ENCODE data around the gene C7orf33. TPM values are rescaled to one million over a fixed set of nuclear protein-coding genes. Genes with fewer than 3 reads are reported as not detected.

Gene C7orf33
- total and polyA plus RNA-seq, 9 of the 15 experiments (the other 6 are each of a cell fraction or from before 2014, with no cell fraction given) = 0.04 TPM; not detected in 8

GRCh38 chr7:148566736-148567135, 23.8 kb upstream of the C7orf33 start:
- ATAC-seq (no peak), FAIRE-seq (no peak), DNase-seq (ENCODE audit: extremely low read depth in 1 of 4, low spot score in 3 of 4) (no peak)
- no peak overlapping the region for H3K4me2 ChIP-seq (ENCODE audit: insufficient read depth, low read length)
- ChIA-PET POLR2A (no interaction called here), CTCF (ENCODE audit: low intra/inter-chr PET ratio) (no interaction called here)
- H4K20me1 ChIP-seq (replicated peaks; ENCODE audit: control insufficient read depth, insufficient read depth, low read length) = no peaks in the 10 kb centered on the region
- H3K9me3 ChIP-seq (replicated peaks; ENCODE audit: control insufficient read depth, insufficient read depth, low read depth, low read length) = peaks cover under 1% of the 10 kb centered on the region; the same call in 1 of the 2 replicates
- in situ Hi-C loops (cut with MboI) (no loop called here), intact Hi-C loops (cut with micrococcal nuclease) (no loop called here)
- no peak overlapping the region for H3K4me3 ChIP-seq
- BruUV-seq (replicated peaks) = no TSS peak
- H3K36me3 ChIP-seq (ENCODE audit: control insufficient read depth, insufficient read depth, low read length) = no peaks in the 10 kb centered on the region
- H3K4me1 ChIP-seq (replicated peaks in 1 of 2; ENCODE audit: control insufficient read depth in 2 of 2, insufficient read depth in 2 of 2, low read length in 2 of 2) = no peaks in the 10 kb centered on the region; a peak in 1 of 5 replicates
- H2AFZ ChIP-seq (ENCODE audit: low read depth, low read length) = no peak overlapping the region
- no peaks in the 10 kb centered on the region for H3K79me2 ChIP-seq (ENCODE audit: control insufficient read depth, insufficient read depth, low read length)
- H3K27ac ChIP-seq (ENCODE audit: extremely low read depth, low read depth, low read length) = no peak overlapping the region
- WGBS (ENCODE audit: insufficient coverage, low coverage, missing lambda C conversion rate) = 12% methylated on average over 6 of the region's 6 CpGs
- H3K9ac ChIP-seq (ENCODE audit: insufficient read depth in 1 of 2, low read depth in 2 of 2, low read length in 2 of 2) = no peak overlapping the region
- no peaks in the 10 kb centered on the region for H3K27me3 ChIP-seq (ENCODE audit: control insufficient read depth in 2 of 2, insufficient read depth in 2 of 2, low read length in 2 of 2)
- no peaks in the 10 kb centered on the region for H3K9me1 ChIP-seq (ENCODE audit: control insufficient read depth, insufficient read depth, low read length)
- TF ChIP-seq TARDBP (IDR thresholded peaks at IDR 0.05) (no peak), ZNF699 (CRISPR knock-in tag; IDR thresholded peaks at IDR 0.05; ENCODE audit: insufficient replicate concordance) (no peak), ZNF212 (CRISPR knock-in tag; IDR thresholded peaks at IDR 0.05) (no peak), SOX6 (IDR thresholded peaks at IDR 0.05) (no peak), ZNF121 (CRISPR knock-in tag; conservative IDR thresholded peaks at IDR 0.05) (no peak), CEBPG (CRISPR knock-in tag; IDR thresholded peaks at IDR 0.05) (no peak), CEBPG (tag; conservative IDR thresholded peaks at IDR 0.05 in 1 of 2, IDR thresholded peaks at IDR 0.05 in 1 of 2) (no peak), ZNF282 (CRISPR knock-in tag; IDR thresholded peaks at IDR 0.05) (no peak), RERE (CRISPR knock-in tag; IDR thresholded peaks at IDR 0.05; ENCODE audit: borderline replicate concordance) (no peak), PTTG1 (tag; IDR thresholded peaks at IDR 0.05; ENCODE audit: low read depth) (no peak), NCOA2 (IDR thresholded peaks at IDR 0.05; ENCODE audit: partially characterized antibody in 2 of 2) (no peak), ZNF280B (CRISPR knock-in tag; IDR thresholded peaks at IDR 0.05) (no peak), MAFG (tag; conservative IDR thresholded peaks at IDR 0.05) (no peak), EWSR1 (IDR thresholded peaks at IDR 0.05; ENCODE audit: borderline replicate concordance, low read depth, partially characterized antibody) (no peak), TFAM (CRISPR knock-in tag; conservative IDR thresholded peaks at IDR 0.05) (no peak), HCFC1 (IDR thresholded peaks at IDR 0.05; ENCODE audit: low read depth, low read length) (no peak), SMARCA5 (IDR thresholded peaks at IDR 0.05) (no peak)
- TF ChIP-seq, protein P1, sequence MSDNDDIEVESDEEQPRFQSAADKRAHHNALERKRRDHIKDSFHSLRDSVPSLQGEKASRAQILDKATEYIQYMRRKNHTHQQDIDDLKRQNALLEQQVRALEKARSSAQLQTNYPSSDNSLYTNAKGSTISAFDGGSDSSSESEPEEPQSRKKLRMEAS (CRISPR knock-in tag; IDR thresholded peaks at IDR 0.05) = no peak
